ENCODE measurements around the gene HOXD8. TPM values are rescaled to one million over a fixed set of nuclear protein-coding genes. Genes with fewer than 3 reads are reported as not detected.

The HOXD8 gene
- total RNA-seq, 1 donor, result 3.3 TPM

DNA sequence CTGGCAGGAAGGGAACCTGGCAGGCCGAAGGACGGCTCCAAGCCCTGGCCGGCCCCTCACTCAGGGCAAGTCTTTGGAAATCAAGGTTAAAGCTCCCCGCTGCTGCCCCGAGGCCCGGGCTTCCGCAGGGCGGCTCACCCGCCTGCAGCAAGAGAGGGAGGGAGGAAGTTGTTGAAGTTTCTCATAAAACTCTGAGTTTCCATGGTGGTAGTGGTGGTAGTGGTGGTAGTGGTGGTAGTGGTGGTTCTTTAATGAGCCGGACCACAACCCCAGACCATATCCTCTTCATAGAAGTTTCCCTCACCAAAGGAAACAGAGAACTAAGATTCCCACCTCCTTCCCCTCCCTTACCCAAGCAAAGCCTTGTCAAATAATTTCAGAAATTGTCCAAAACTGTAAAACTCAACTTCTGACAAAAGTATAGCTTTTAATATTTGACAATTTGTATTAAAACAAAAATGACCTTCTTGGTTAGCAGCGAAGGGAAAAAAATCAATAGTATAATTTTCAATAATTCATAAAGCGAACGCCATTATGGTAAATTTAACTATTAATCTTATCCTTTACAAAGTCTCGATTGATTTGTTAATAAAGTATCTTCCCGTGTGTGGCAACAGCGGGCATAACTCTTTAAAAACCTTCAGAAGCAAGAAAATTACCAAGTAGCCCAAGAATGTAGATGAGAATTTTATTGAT is 14.4 kb upstream of the HOXD8 start:
- no peaks in the 10 kb centered on the region for H3K36me3 ChIP-seq (ENCODE audit: insufficient read depth, low read length)
- DNase-seq (ENCODE audit: insufficient read length, low spot score, missing footprints), result peak; percentile 71
- H3K9me3 ChIP-seq (ENCODE audit: low read depth, low read length), result no peaks in the 10 kb centered on the region
- no peak overlapping the region for H3K27ac ChIP-seq (ENCODE audit: low read depth, low read length)
- no peaks in the 10 kb centered on the region for H4K20me1 ChIP-seq (ENCODE audit: insufficient read depth, low read length)
- TF ChIP-seq CTCF (IDR thresholded peaks at IDR 0.05; ENCODE audit: extremely low read depth, low read depth, low read length), result no peak
- H3K4me2 ChIP-seq (ENCODE audit: insufficient read depth, low read length), result no peak overlapping the region
- H3K79me2 ChIP-seq (ENCODE audit: insufficient read depth, low read length), result no peaks in the 10 kb centered on the region
- H3K4me1 ChIP-seq (ENCODE audit: insufficient read depth, low read length), result no peaks in the 10 kb centered on the region
- peaks cover 98% of the 10 kb centered on the region for H3K27me3 ChIP-seq (ENCODE audit: insufficient read depth, low read length)
- no peak overlapping the region for H3K4me3 ChIP-seq (ENCODE audit: insufficient read depth, low read length)
- no peak overlapping the region for H2AFZ ChIP-seq (ENCODE audit: low read length)

DNA sequence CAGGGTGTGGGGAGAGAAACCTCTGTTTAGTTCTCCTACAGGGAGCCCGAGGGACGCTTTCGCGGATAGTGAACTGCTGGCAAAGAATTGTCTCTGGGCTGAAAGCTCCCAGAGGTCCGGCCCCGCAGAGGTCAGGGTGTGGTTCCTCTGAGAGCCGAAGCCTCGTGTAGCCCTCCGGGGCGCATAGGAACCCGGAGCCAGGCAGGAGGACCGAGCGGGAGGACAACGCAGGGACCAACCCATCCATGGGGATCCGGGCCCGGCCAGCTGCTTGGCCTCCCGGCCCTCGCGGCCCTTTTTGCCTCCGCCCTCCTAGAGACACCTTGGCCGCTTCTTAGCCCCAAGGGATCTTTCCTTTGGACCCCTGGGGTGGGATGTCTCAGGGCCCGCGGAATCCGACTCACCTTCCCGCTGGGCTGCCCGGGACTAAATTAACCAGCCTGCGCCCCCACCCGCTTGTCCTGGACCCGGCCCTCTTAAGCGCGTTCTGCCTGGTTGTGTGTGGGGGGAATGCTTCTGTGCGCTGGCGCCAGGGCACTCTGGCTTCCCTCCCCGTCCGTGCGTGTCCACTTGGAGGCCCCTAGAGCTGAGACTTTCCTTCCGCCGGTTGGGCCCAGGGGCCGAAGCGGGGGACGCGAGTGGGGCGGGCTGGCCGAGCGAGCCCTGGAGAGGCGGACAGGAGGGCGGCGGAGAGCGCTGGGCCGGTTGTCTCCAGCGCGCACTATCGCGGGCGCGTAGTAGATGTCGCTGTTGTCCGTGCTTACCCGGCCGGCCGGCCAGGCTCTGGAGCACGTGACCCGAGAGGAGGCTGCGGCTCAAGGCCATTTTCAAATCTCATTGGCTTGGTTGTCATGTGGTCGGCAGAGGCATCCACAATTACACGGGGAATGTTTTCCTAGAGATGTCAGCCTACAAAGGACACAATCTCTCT is 13.4 kb upstream of the HOXD8 start, which contains the start of gene HOXD10:
Gene HOXD10, plus strand, starts transcription at position 896 of the 931 bp plus-strand sequence. CDS start 56 bp downstream, outside the sequence.
- H3K9me3 ChIP-seq (ENCODE audit: low read depth, low read length), result no peaks in the 10 kb centered on the region
- peaks cover 98% of the 10 kb centered on the region for H3K27me3 ChIP-seq (ENCODE audit: insufficient read depth, low read length)
- peak within 1 kb of the TSS; percentile 46 for H3K4me3 ChIP-seq (ENCODE audit: insufficient read depth, low read length)
- H3K4me2 ChIP-seq (ENCODE audit: insufficient read depth, low read length), result peak within 1 kb of the TSS; percentile 58
- H2AFZ ChIP-seq (ENCODE audit: low read length), result no peak within 1 kb of the TSS
- H3K79me2 ChIP-seq (ENCODE audit: insufficient read depth, low read length), result no peaks in the 10 kb centered on the region
- TF ChIP-seq CTCF (IDR thresholded peaks at IDR 0.05; ENCODE audit: extremely low read depth, low read depth, low read length), result peak; percentile 32
- no peaks in the 10 kb centered on the region for H4K20me1 ChIP-seq (ENCODE audit: insufficient read depth, low read length)
- H3K27ac ChIP-seq (ENCODE audit: low read depth, low read length), result no peak within 1 kb of the TSS
- H3K36me3 ChIP-seq (ENCODE audit: insufficient read depth, low read length), result no peaks in the 10 kb centered on the region
- H3K4me1 ChIP-seq (ENCODE audit: insufficient read depth, low read length), result no peaks in the 10 kb centered on the region
- peak; percentile 96 for DNase-seq (ENCODE audit: insufficient read length, low spot score, missing footprints)

DNA sequence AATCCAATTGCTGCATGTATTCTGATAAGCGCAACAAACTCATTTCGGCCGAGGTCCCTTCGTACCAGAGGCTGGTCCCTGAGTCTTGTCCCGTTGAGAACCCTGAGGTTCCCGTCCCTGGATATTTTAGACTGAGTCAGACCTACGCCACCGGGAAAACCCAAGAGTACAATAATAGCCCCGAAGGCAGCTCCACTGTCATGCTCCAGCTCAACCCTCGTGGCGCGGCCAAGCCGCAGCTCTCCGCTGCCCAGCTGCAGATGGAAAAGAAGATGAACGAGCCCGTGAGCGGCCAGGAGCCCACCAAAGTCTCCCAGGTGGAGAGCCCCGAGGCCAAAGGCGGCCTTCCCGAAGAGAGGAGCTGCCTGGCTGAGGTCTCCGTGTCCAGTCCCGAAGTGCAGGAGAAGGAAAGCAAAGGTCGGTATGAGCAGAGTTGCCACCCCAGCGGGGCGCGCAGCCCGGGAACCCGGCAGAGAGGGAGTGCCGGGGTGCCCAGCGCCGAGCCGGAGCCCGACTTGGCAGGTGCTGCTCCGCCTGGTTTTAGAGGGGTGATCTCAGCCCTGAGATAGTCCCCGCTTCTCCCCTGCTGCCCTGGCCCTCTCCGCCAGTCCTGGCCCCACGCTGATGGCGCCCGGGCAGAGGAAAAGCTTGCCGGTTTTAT is 12.2 kb upstream of the HOXD8 start:
- Histone ChIP-seq H3K4me1 (ENCODE audit: insufficient read depth, low read length) (peaks cover 1% of the 10 kb centered on the region), H3K27me3 (ENCODE audit: insufficient read depth, low read length) (peaks cover 99% of the 10 kb centered on the region), H3K4me2 (ENCODE audit: insufficient read depth, low read length) (peak overlapping the region; percentile 58), H3K27ac (ENCODE audit: low read depth, low read length) (no peak overlapping the region), H3K36me3 (ENCODE audit: insufficient read depth, low read length) (no peaks in the 10 kb centered on the region), H3K4me3 (ENCODE audit: insufficient read depth, low read length) (peak overlapping the region; percentile 19), H3K79me2 (ENCODE audit: insufficient read depth, low read length) (no peaks in the 10 kb centered on the region), H3K9me3 (ENCODE audit: low read depth, low read length) (no peaks in the 10 kb centered on the region), H4K20me1 (ENCODE audit: insufficient read depth, low read length) (no peaks in the 10 kb centered on the region), H2AFZ (ENCODE audit: low read length) (no peak overlapping the region)
- peak; percentile 81 for DNase-seq (ENCODE audit: insufficient read length, low spot score, missing footprints)
- no peak for TF ChIP-seq CTCF (IDR thresholded peaks at IDR 0.05; ENCODE audit: extremely low read depth, low read depth, low read length)
